ENCODE data around the gene B3GNT4. TPM values are rescaled to one million over a fixed set of nuclear protein-coding genes. Genes with fewer than 3 reads are reported as not detected.
A peak's percentile ranks its signal among the peaks of the same experiment; 100 is the strongest.

The B3GNT4 gene
- total RNA-seq, 2 donors from 2014 or later = 1.6 to 1.8 TPM

DNA sequence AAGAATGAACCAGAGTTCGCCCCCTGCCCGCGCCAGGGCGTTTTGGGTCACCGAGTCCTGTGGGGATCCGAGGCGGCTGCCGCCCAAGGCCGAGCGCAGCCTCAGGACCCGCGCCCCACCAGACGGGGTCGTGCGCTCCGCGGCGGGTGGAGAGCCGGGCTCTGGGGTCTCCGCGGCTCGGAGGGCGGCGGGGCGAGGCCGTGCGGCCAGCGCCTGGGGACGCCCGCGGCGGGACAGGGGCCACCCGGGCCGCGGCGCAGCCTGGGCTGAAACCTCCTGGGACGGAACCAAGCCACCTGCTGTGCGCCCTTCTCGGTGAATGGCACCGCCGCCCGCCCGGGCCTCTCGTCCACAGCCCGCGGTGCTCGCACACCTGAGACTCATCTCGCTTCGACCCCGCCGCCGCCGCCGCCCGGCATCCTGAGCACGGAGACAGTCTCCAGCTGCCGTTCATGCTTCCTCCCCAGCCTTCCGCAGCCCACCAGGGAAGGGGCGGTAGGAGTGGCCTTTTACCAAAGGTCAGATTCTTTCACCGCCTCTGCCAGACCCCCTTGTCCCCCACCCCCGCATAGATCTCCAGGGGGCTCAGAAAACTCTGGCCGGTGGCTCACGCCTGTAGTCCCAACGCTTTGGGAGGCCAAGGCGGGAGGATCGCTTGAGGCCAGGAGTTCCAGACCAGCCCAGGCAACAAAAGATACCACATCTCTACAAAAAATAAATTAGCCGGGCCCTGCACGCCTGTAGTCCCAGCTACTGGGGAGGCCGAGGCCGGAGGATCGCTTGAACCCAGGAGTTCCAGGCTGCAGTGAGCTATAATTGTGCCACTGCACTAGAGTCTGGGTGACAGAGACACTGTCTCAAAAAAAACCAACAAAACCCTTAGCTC lies 901 bp downstream of the B3GNT4 start:
- peaks cover 17% of the 10 kb centered on the region for H3K27me3 ChIP-seq (ENCODE audit: control insufficient read depth, insufficient read depth, low read length, poor library complexity, severe bottlenecking)

DNA sequence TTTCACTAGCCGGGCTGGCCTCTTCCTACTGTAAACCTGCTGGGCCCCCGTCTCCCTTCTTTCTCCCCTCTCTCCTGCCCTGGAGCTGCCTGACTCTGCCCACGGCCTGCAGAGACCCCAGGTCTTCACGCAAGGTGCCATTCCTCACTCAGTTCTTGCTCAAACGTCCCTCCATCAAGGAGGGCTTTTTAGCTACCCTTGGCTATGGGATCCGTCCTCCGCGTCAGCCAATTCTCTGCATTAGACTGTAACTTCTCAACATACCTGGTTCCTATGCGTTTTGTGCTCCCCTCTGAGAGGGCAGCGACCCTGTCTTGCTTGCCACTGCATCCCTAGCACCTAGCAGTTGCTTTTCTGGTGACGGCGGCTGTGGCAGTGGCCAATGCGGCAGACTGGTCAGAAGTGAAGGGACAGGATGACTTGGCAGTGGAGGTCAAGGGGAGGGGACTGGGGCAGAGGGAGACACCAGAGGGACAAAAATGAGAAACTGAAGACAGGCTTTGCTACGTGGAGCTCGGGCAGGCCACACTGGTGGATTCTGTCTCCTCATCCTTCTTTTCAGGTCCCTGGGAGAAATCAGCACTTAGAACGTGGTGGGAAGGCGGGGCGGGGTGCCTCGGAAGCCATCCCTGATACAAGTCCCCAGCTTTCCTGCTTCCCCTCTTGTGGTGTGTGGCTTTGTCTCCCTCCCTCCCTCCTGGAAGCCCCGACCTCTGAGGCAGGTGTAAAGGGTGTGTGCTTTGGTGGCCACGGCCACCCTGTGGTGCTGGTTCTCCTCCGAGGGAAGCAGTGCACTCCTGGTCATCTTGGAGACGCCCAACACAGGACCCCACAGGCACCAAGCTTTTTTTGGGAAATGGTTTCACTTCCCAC lies 1.8 kb downstream of the B3GNT4 start:
- peak overlapping the region; percentile 58 for H3K4me3 Mint-ChIP-seq
- Histone ChIP-seq H3K9ac (ENCODE audit: extremely low read depth, low read length, poor library complexity, severe bottlenecking) (peak overlapping the region; percentile 15), H3K9me3 (ENCODE audit: control insufficient read depth, low read length) (no peaks in the 10 kb centered on the region), H3K27ac (ENCODE audit: low read depth, low read length) (no peak overlapping the region), H3K4me1 (ENCODE audit: control insufficient read depth, insufficient read depth, low read length) (no peaks in the 10 kb centered on the region), H3K4me3 (ENCODE audit: low read length) (peak overlapping the region; percentile 75), H3K36me3 (ENCODE audit: control insufficient read depth, insufficient read depth, low read length) (peaks cover 33% of the 10 kb centered on the region), H3K27me3 (ENCODE audit: control insufficient read depth, insufficient read depth, low read length, poor library complexity, severe bottlenecking) (peaks cover 17% of the 10 kb centered on the region)
- H3K27ac Mint-ChIP-seq = no peak overlapping the region
- WGBS, 2 experiments (ENCODE audit: insufficient coverage in 1 of 2, insufficient read length in 1 of 2) = 69 to 77% methylated on average over 18 to 23 of the region's 23 CpGs
- peaks cover 24% of the 10 kb centered on the region for H3K36me3 Mint-ChIP-seq (ENCODE audit: low read depth)
- H3K27me3 Mint-ChIP-seq (ENCODE audit: insufficient read depth) = peaks cover 51% of the 10 kb centered on the region
- peaks cover 5% of the 10 kb centered on the region for H3K4me1 Mint-ChIP-seq
- TF ChIP-seq, protein P1, sequence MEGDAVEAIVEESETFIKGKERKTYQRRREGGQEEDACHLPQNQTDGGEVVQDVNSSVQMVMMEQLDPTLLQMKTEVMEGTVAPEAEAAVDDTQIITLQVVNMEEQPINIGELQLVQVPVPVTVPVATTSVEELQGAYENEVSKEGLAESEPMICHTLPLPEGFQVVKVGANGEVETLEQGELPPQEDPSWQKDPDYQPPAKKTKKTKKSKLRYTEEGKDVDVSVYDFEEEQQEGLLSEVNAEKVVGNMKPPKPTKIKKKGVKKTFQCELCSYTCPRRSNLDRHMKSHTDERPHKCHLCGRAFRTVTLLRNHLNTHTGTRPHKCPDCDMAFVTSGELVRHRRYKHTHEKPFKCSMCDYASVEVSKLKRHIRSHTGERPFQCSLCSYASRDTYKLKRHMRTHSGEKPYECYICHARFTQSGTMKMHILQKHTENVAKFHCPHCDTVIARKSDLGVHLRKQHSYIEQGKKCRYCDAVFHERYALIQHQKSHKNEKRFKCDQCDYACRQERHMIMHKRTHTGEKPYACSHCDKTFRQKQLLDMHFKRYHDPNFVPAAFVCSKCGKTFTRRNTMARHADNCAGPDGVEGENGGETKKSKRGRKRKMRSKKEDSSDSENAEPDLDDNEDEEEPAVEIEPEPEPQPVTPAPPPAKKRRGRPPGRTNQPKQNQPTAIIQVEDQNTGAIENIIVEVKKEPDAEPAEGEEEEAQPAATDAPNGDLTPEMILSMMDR (conservative IDR thresholded peaks at IDR 0.05) = no peak
- no peaks in the 10 kb centered on the region for H3K9me3 Mint-ChIP-seq
- peak; percentile 77 for DNase-seq

More for the DNA sequence above, 901 bp downstream of the B3GNT4 start:
- Mint-ChIP-seq H3K4me1 (peaks cover 5% of the 10 kb centered on the region), H3K36me3 (ENCODE audit: low read depth) (peaks cover 17% of the 10 kb centered on the region), H3K27ac (no peak overlapping the region), H3K27me3 (ENCODE audit: insufficient read depth) (peaks cover 59% of the 10 kb centered on the region), H3K4me3 (peak overlapping the region; percentile 58), H3K9me3 (no peaks in the 10 kb centered on the region)
- peaks cover 24% of the 10 kb centered on the region for H3K36me3 ChIP-seq (ENCODE audit: control insufficient read depth, insufficient read depth, low read length)
- H3K27ac ChIP-seq (ENCODE audit: low read depth, low read length) = no peak overlapping the region
- DNase-seq = peak; percentile 83
- peak overlapping the region; percentile 75 for H3K4me3 ChIP-seq (ENCODE audit: low read length)
- peak overlapping the region; percentile 16 for H3K9ac ChIP-seq (ENCODE audit: extremely low read depth, low read length, poor library complexity, severe bottlenecking)
- TF ChIP-seq, protein P1 (conservative IDR thresholded peaks at IDR 0.05) = no peak
- H3K9me3 ChIP-seq (ENCODE audit: control insufficient read depth, low read length) = no peaks in the 10 kb centered on the region
- WGBS, 2 experiments (ENCODE audit: insufficient coverage in 1 of 2, insufficient read length in 1 of 2) = 10 to 14% methylated on average over 48 to 71 of the region's 71 CpGs
- no peaks in the 10 kb centered on the region for H3K4me1 ChIP-seq (ENCODE audit: control insufficient read depth, insufficient read depth, low read length)

DNA sequence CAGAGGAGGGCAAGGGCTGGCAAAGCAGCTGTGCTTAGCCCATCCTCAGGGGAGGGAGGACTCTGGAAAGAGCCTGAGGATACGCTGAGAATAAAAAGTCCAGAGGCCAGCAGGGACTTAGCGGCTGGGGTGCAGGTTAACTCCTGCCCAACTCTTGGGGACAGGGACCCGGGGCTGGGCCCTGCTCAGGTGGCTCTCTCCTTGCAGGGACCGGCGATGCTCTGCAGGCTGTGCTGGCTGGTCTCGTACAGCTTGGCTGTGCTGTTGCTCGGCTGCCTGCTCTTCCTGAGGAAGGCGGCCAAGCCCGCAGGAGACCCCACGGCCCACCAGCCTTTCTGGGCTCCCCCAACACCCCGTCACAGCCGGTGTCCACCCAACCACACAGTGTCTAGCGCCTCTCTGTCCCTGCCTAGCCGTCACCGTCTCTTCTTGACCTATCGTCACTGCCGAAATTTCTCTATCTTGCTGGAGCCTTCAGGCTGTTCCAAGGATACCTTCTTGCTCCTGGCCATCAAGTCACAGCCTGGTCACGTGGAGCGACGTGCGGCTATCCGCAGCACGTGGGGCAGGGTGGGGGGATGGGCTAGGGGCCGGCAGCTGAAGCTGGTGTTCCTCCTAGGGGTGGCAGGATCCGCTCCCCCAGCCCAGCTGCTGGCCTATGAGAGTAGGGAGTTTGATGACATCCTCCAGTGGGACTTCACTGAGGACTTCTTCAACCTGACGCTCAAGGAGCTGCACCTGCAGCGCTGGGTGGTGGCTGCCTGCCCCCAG lies 2.8 kb downstream of the B3GNT4 start:
- Mint-ChIP-seq H3K4me3 (no peak overlapping the region), H3K4me1 (peaks cover 5% of the 10 kb centered on the region), H3K27me3 (ENCODE audit: insufficient read depth) (peaks cover 45% of the 10 kb centered on the region), H3K36me3 (ENCODE audit: low read depth) (peaks cover 30% of the 10 kb centered on the region), H3K9me3 (no peaks in the 10 kb centered on the region), H3K27ac (no peak overlapping the region)
- Histone ChIP-seq H3K9me3 (ENCODE audit: control insufficient read depth, low read length) (no peaks in the 10 kb centered on the region), H3K27me3 (ENCODE audit: control insufficient read depth, insufficient read depth, low read length, poor library complexity, severe bottlenecking) (peaks cover 17% of the 10 kb centered on the region), H3K27ac (ENCODE audit: low read depth, low read length) (no peak overlapping the region), H3K9ac (ENCODE audit: extremely low read depth, low read length, poor library complexity, severe bottlenecking) (no peak overlapping the region), H3K4me1 (ENCODE audit: control insufficient read depth, insufficient read depth, low read length) (no peaks in the 10 kb centered on the region), H3K4me3 (ENCODE audit: low read length) (no peak overlapping the region), H3K36me3 (ENCODE audit: control insufficient read depth, insufficient read depth, low read length) (peaks cover 42% of the 10 kb centered on the region)
- WGBS, 2 experiments (ENCODE audit: insufficient coverage in 1 of 2, insufficient read length in 1 of 2) = 90 to 94% methylated on average over 26 to 27 of the region's 27 CpGs
- peak; percentile 68 for DNase-seq
- TF ChIP-seq, protein P1 (conservative IDR thresholded peaks at IDR 0.05) = no peak
